CD14-positive monocyte (primary cell): ENCODE measurements around the gene ADIPOR1. TPM values are rescaled to one million over a fixed set of nuclear protein-coding genes. Genes with fewer than 3 reads are reported as not detected.

Experiments
- DNase-seq, 3 donors: peaks; one replicate each; pipeline ENCODE4 v3.0.0-alpha.2; 2011 to 2022
- H2AFZ ChIP-seq: 2 replicates; pipeline ENCODE4 v1.6.0; 2012; ENCODE audit warnings: mild to moderate bottlenecking, low read depth, low read length, inconsistent platforms; ENCODE audit not compliant: insufficient read depth, poor library complexity, severe bottlenecking
- H3K27ac ChIP-seq, 2 donors: 1 replicate in 1 of 2; 2 replicates in 1 of 2; pipeline ENCODE4 v1.5.1; 2012 to 2013; ENCODE audit warnings: low read length in 2 of 2, control low read depth in 1 of 2, inconsistent platforms in 1 of 2, low read depth in 1 of 2, mild to moderate bottlenecking in 1 of 2
- H3K27me3 ChIP-seq, 2 donors: one replicate each; pipeline versions ENCODE4 v1.6.0 to v1.6.1; 2011 to 2013; ENCODE audit warnings: low read length in 2 of 2; ENCODE audit not compliant: control insufficient read depth in 2 of 2, insufficient read depth in 2 of 2
- H3K36me3 ChIP-seq, 2 donors: replicated peaks in 1 of 2; 1 replicate in 1 of 2; 2 replicates in 1 of 2; pipeline versions ENCODE4 v1.5.1 to v1.6.1; 2012 to 2013; ENCODE audit warnings: low read length in 2 of 2, control low read depth in 1 of 2, inconsistent platforms in 1 of 2, mild to moderate bottlenecking in 1 of 2; ENCODE audit not compliant: insufficient read depth in 2 of 2, control insufficient read depth in 1 of 2
- H3K4me1 ChIP-seq, 2 donors: 1 replicate in 1 of 2; 2 replicates in 1 of 2; pipeline versions ENCODE4 v1.5.1 to v1.6.1; 2012 to 2013; ENCODE audit warnings: low read length in 2 of 2, control low read depth in 1 of 2, inconsistent platforms in 1 of 2, mild to moderate bottlenecking in 1 of 2, moderate library complexity in 1 of 2; ENCODE audit not compliant: insufficient read depth in 2 of 2, control insufficient read depth in 1 of 2
- H3K4me2 ChIP-seq: replicated peaks from 2 replicates; pipeline ENCODE3; 2012; ENCODE audit warnings: low read length, moderate library complexity, mild to moderate bottlenecking; ENCODE audit not compliant: poor library complexity, severe bottlenecking; ENCODE audit errors: extremely low read depth
- H3K4me3 ChIP-seq, 3 experiments: fragments of 200-600 bp in 1 of 3; sonication (generic) in 1 of 3; replicated peaks in 1 of 3; 1 replicate in 2 of 3; 2 replicates in 1 of 3; pipeline ENCODE4 v1.5.1; 2011 to 2013; ENCODE audit warnings: low read length in 3 of 3, mild to moderate bottlenecking in 3 of 3, control low read depth in 2 of 3, low read depth in 2 of 3, inconsistent platforms in 1 of 3, moderate library complexity in 1 of 3
- H3K79me2 ChIP-seq: 2 replicates; pipeline ENCODE4 v1.6.0; 2012; ENCODE audit warnings: mild to moderate bottlenecking, control low read depth, inconsistent platforms, low read length, moderate library complexity; ENCODE audit not compliant: insufficient read depth
- H3K9ac ChIP-seq: 2 replicates; pipeline ENCODE4 v1.6.0; 2017; ENCODE audit warnings: low read length, mild to moderate bottlenecking; ENCODE audit not compliant: insufficient read depth, poor library complexity, severe bottlenecking
- H3K9me3 ChIP-seq, 2 donors: replicated peaks in 1 of 2; 1 replicate in 1 of 2; 2 replicates in 1 of 2; pipeline versions ENCODE4 v1.5.1 to v1.6.1; 2012 to 2013; ENCODE audit warnings: low read length in 2 of 2, control low read depth in 1 of 2; ENCODE audit not compliant: control insufficient read depth in 1 of 2, insufficient read depth in 1 of 2
- H4K20me1 ChIP-seq: 2 replicates; pipeline ENCODE4 v1.6.0; 2012; ENCODE audit warnings: mild to moderate bottlenecking, low read length, control low read depth, moderate library complexity; ENCODE audit not compliant: insufficient read depth
- H3K27ac Mint-ChIP-seq, 7 donors: one replicate each; pipeline ENCODE4 v1.8.0; 2020; ENCODE audit warnings: mild to moderate bottlenecking in 7 of 7, mixed read lengths in 7 of 7, moderate library complexity in 6 of 7, inconsistent platforms in 2 of 7
- H3K27me3 Mint-ChIP-seq, 3 donors: one replicate each; pipeline ENCODE4 v1.8.0; 2021 to 2022; ENCODE audit warnings: low read depth in 3 of 3, mild to moderate bottlenecking in 3 of 3, mixed read lengths in 3 of 3, moderate library complexity in 3 of 3, inconsistent platforms in 1 of 3
- H3K36me3 Mint-ChIP-seq, 2 donors: one replicate each; pipeline ENCODE4 v1.8.0; 2020; ENCODE audit warnings: mixed read lengths in 2 of 2, inconsistent platforms in 1 of 2, mild to moderate bottlenecking in 1 of 2
- H3K4me1 Mint-ChIP-seq: one replicate; pipeline ENCODE4 v1.8.0; 2020; ENCODE audit warnings: mild to moderate bottlenecking, mixed read lengths
- H3K4me3 Mint-ChIP-seq, 2 donors: one replicate each; pipeline ENCODE4 v1.8.0; 2020; ENCODE audit warnings: mild to moderate bottlenecking in 2 of 2, mixed read lengths in 2 of 2, moderate library complexity in 1 of 2
- H3K9me3 Mint-ChIP-seq, 7 donors: one replicate each; pipeline ENCODE4 v1.8.0; 2020 to 2022; ENCODE audit warnings: mixed read lengths in 7 of 7, mild to moderate bottlenecking in 6 of 7, moderate library complexity in 6 of 7, inconsistent platforms in 2 of 7
- CTCF ChIP-seq: fragments of 200-600 bp; IDR thresholded peaks from one replicate; pipeline ENCODE4 v1.8.0; 2022; ENCODE audit warnings: antibody characterized with exemption, mild to moderate bottlenecking
- WGBS: methylation state at CpG from one replicate; pipeline ENCODE4 v1.1.5; 2013; ENCODE audit warnings: missing lambda C conversion rate; ENCODE audit not compliant: insufficient coverage; 5-methylcytosine and 5-hydroxymethylcytosine counted together
- intact Hi-C, 2 donors: fragments of 100-400 bp; cut with micrococcal nuclease; formaldehyde crosslinking; loops; one replicate each; pipeline versions ENCODE4 v1.15.0 to v1.15.1; 2023
- polyA plus RNA-seq, 3 donors: library from polyadenylated mRNA; depleted of rRNA in 1 of 3; unstranded in 2 of 3; stranded (reverse) in 1 of 3; fragments of 300-500 nt in 2 of 3; fragments of >200 nt in 1 of 3; fragmentation: Illumina TruSeq in 2 of 3; gene quantifications; 1 replicate in 2 of 3; 2 replicates in 1 of 3; pipeline ENCODE4 v1.2.3, GENCODE V29; 2012 to 2021

The ADIPOR1 gene
- polyA plus RNA-seq, 3 donors: 140 to 216 (median 197) TPM

- peak overlapping the region; percentile 77 to 87 for H3K4me3 Mint-ChIP-seq
- H3K9me3 ChIP-seq: no peaks in the 10 kb centered on the region
- no peaks in the 10 kb centered on the region for H3K9me3 Mint-ChIP-seq
- peaks cover 38 to 49% of the 10 kb centered on the region in 2 donors for H3K36me3 Mint-ChIP-seq
- intact Hi-C loops: loop anchor here in 1 of 2 donors (10.0 kb wide), 1 partner anchor 46 kb away; the partner anchor contains the start of gene TMEM183A
- H3K27me3 ChIP-seq: no peaks in the 10 kb centered on the region
- peak overlapping the region; percentile 17 to 98 for H3K27ac ChIP-seq
- WGBS: 0% methylated on average over 3 of the region's 10 CpGs
- H3K4me3 ChIP-seq: peak overlapping the region; percentile 35 to 93 (median 59)
- H3K9ac ChIP-seq: no peak overlapping the region
- no peak for DNase-seq
- no peak for TF ChIP-seq CTCF
- peaks cover 0 to 2% (median 0%) of the 10 kb centered on the region in 3 donors for H3K27me3 Mint-ChIP-seq
- H3K27ac Mint-ChIP-seq: peak overlapping the region; percentile 82 to 94 (median 89)
- peaks cover 44% of the 10 kb centered on the region for H3K79me2 ChIP-seq
- peaks cover 44% of the 10 kb centered on the region for H3K4me1 Mint-ChIP-seq
- peaks cover 22 to 35% of the 10 kb centered on the region in 2 donors for H3K36me3 ChIP-seq
- H3K4me2 ChIP-seq: peak overlapping the region; percentile 91
- no peaks in the 10 kb centered on the region for H4K20me1 ChIP-seq
- peak overlapping the region; percentile 54 for H2AFZ ChIP-seq
- H3K4me1 ChIP-seq: peaks cover 38 to 46% of the 10 kb centered on the region in 2 donors
These were observed 598 bp upstream of the ADIPOR1 start for GRCh38 chr1:202958544-202959275.

DNA sequence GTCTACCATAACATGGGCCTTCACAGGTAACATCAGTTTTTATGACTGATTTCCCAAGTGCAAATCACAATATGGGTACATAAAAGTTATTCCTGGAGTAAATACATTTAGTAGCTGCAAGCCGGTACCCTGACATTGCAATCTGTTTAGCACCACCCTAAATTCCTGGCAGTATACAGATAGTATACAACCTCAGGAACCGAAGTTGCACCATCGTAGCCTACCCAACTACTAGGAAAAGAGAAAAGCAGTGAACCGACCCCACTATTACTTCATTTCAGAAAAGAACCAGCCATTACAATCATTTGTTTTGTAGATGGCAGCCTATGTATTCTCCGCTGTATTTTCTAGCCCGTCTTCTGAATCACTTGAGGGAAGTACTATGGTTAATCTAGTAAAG lies 1.1 kb downstream of the ADIPOR1 start:
- Mint-ChIP-seq H3K4me3 (peak overlapping the region; percentile 87 to 92), H3K4me1 (peaks cover 60% of the 10 kb centered on the region), H3K27me3 (peaks cover 0 to 2% (median 0%) of the 10 kb centered on the region in 3 donors), H3K9me3 (no peaks in the 10 kb centered on the region), H3K27ac (peak overlapping the region; percentile 14 to 95 (median 89)), H3K36me3 (peaks cover 21 to 31% of the 10 kb centered on the region in 2 donors)
- peak overlapping the region; percentile 59 to 93 (median 91) for H3K4me3 ChIP-seq
- DNase-seq: no peak
- H3K27ac ChIP-seq: peak overlapping the region in 1 of 2 donors; percentile 98
- intact Hi-C loops: loop anchor here in 1 of 2 donors (1.0 to 10.0 kb wide), 2 partner anchors 30 to 48 kb away; partner anchors contain the start of genes KLHL12 and TMEM183A
- peak overlapping the region; percentile 91 for H3K4me2 ChIP-seq
- peak overlapping the region; percentile 98 for H3K9ac ChIP-seq
- H2AFZ ChIP-seq: no peak overlapping the region
- H4K20me1 ChIP-seq: peaks cover 7% of the 10 kb centered on the region
- H3K79me2 ChIP-seq: peaks cover 51% of the 10 kb centered on the region
- no peaks in the 10 kb centered on the region for H3K9me3 ChIP-seq
- H3K27me3 ChIP-seq: no peaks in the 10 kb centered on the region
- WGBS: 83% methylated on average over 1 of the region's 6 CpGs
- peaks cover 52 to 62% of the 10 kb centered on the region in 2 donors for H3K4me1 ChIP-seq
- peaks cover 5 to 18% of the 10 kb centered on the region in 2 donors for H3K36me3 ChIP-seq
- TF ChIP-seq CTCF: no peak
